Esophagus muscularis mucosa (tissue), 3 donors: Measurements from ENCODE around the gene TMEM9B.

Source experiments
- EP300 ChIP-seq: sonication (generic); formaldehyde crosslinking; IDR thresholded peaks from one replicate; pipeline ENCODE4 v1.6.1; 2017; ENCODE audit warnings: antibody characterized with exemption
- POLR2A ChIP-seq: fragments of 450-650 bp; IDR thresholded peaks from one replicate; pipeline ENCODE4 v1.6.1; 2017; ENCODE audit warnings: antibody characterized with exemption, moderate library complexity, mild to moderate bottlenecking, low read depth
- POLR2AphosphoS5 ChIP-seq, 2 donors: sonication (generic); formaldehyde crosslinking; IDR thresholded peaks; one replicate each; pipeline ENCODE4 v1.6.1; 2017; ENCODE audit warnings: antibody characterized with exemption in 2 of 2

GRCh38 chr11:9002920-9003572 is 38.8 kb upstream of the TMEM9B start:
- TF ChIP-seq EP300 (no peak), POLR2AphosphoS5 (IDR thresholded peaks at IDR 0.05) (no peak), POLR2A (no peak)
